ENCODE measurements around the gene IFNGR1. TPM values are rescaled to one million over a fixed set of nuclear protein-coding genes. Genes with fewer than 3 reads are reported as not detected.
A peak's percentile ranks its signal among the peaks of the same experiment; 100 is the strongest.

The IFNGR1 gene
- total RNA-seq, 5 donors from 2014 or later (not counting 1 experiment from before 2014, with no cell fraction given): 23.6 to 42.4 (median 28.5) TPM

GRCh38 chr6:137224799-137225198 lies 5.6 kb upstream of the IFNGR1 start:
- H3K9me3 Mint-ChIP-seq: no peaks in the 10 kb centered on the region
- ATAC-seq (replicated peaks in 1 of 4) (peak in 3 of 4 experiments; percentile 52 to 74 (median 66)), DNase-seq (peak in 2 of 35 experiments; percentile 26 to 40)
- no peak overlapping the region for H3K27ac ChIP-seq (ENCODE audit: low read length)
- peak overlapping the region in 2 of 3 donors; percentile 5 to 31 for H3K4me3 Mint-ChIP-seq
- H3K27me3 Mint-ChIP-seq: no peaks in the 10 kb centered on the region
- CTCF ChIA-PET: interaction anchor here in 1 of 2 donors (0.9 kb wide), 1 partner anchor 38 kb away, joined by 3 read pairs; no protein-coding TSS in a partner anchor
- POLR2A ChIA-PET: no interaction called here
- WGBS (ENCODE audit: insufficient coverage): 13% methylated on average over 1 of the region's 2 CpGs
- H3K4me3 ChIP-seq (ENCODE audit: control insufficient read depth in 1 of 2, extremely low read depth in 1 of 2, low read length in 1 of 2): no peak overlapping the region
- peaks cover 41 to 70% (median 60%) of the 10 kb centered on the region in 3 donors for H3K4me1 Mint-ChIP-seq
- no peaks in the 10 kb centered on the region for H3K36me3 Mint-ChIP-seq
- H3K4me1 ChIP-seq (ENCODE audit: control insufficient read depth in 1 of 2, extremely low read depth in 1 of 2, insufficient read depth in 2 of 2, low read length in 2 of 2): peaks cover 15 to 46% of the 10 kb centered on the region in 2 experiments
- H3K27ac Mint-ChIP-seq: peak overlapping the region; percentile 66 to 85
- no peaks in the 10 kb centered on the region for H3K36me3 ChIP-seq (ENCODE audit: control insufficient read depth in 2 of 2, extremely low read depth in 1 of 2, insufficient read depth in 1 of 2, low read length in 1 of 2)
- no peaks in the 10 kb centered on the region for H3K9me3 ChIP-seq
- H3K27me3 ChIP-seq (replicated peaks in 1 of 2; ENCODE audit: control insufficient read depth in 2 of 2, extremely low read depth in 1 of 2, insufficient read depth in 2 of 2, low read length in 1 of 2): no peaks in the 10 kb centered on the region

- H3K4me3 Mint-ChIP-seq: no peak overlapping the region
- WGBS (ENCODE audit: insufficient coverage): 86% methylated on average over 3 of the region's 6 CpGs
Measured at GRCh38 chr6:137223370-137224131, 4.4 kb upstream of the IFNGR1 start.

DNA sequence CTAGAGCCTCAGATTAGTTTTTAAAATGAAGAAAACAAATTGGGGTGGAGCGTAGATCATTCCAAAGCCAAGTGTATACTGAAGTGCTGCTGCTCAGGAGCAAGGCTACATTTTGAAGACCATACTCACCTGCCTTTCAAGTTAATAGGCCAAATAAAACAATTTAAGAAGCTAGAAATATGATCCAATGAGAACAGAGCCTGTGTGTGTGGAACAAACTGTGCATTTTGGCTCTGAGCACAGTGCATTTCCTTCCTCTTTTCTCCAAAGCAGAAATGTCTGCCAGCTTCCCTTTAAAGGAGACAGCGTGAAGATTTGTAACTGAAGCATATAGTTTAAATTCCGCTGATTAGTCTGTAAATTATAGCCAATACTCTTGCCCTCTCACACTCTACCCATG lies 3.2 kb upstream of the IFNGR1 start:
- Histone ChIP-seq H3K36me3 (ENCODE audit: control insufficient read depth in 2 of 2, extremely low read depth in 1 of 2, insufficient read depth in 1 of 2, low read length in 1 of 2) (no peaks in the 10 kb centered on the region), H3K9me3 (no peaks in the 10 kb centered on the region), H3K4me1 (ENCODE audit: control insufficient read depth in 1 of 2, extremely low read depth in 1 of 2, insufficient read depth in 2 of 2, low read length in 2 of 2) (peaks cover 22 to 42% of the 10 kb centered on the region in 2 experiments), H3K27ac (ENCODE audit: low read length) (no peak overlapping the region), H3K4me3 (ENCODE audit: control insufficient read depth in 1 of 2, extremely low read depth in 1 of 2, low read length in 1 of 2) (no peak overlapping the region), H3K27me3 (replicated peaks in 1 of 2; ENCODE audit: control insufficient read depth in 2 of 2, extremely low read depth in 1 of 2, insufficient read depth in 2 of 2, low read length in 1 of 2) (no peaks in the 10 kb centered on the region)
- Mint-ChIP-seq H3K36me3 (no peaks in the 10 kb centered on the region), H3K27ac (no peak overlapping the region), H3K4me1 (peaks cover 53 to 66% (median 61%) of the 10 kb centered on the region in 3 donors), H3K27me3 (no peaks in the 10 kb centered on the region), H3K4me3 (no peak overlapping the region), H3K9me3 (no peaks in the 10 kb centered on the region)
- WGBS (ENCODE audit: insufficient coverage): no CpG with 5 or more reads among the region's 3 CpGs
- ATAC-seq (replicated peaks in 1 of 4) (no peak), DNase-seq (no peak)
- CTCF ChIA-PET: interaction anchor here in 1 of 2 donors (0.6 kb wide), 1 partner anchor 662 kb away, joined by 3 read pairs; no protein-coding TSS in a partner anchor
- POLR2A ChIA-PET: interaction anchor here in 1 of 2 donors (2.1 kb wide), 1 partner anchor 9 kb away, joined by 7 read pairs; no protein-coding TSS in a partner anchor

More at GRCh38 chr6:137223370-137224131, 4.4 kb upstream of the IFNGR1 start:
- POLR2A ChIA-PET: interaction anchor here in 1 of 2 donors (0.6 to 2.1 kb wide), 2 partner anchors 8 to 661 kb away, joined by 5 to 7 read pairs; no protein-coding TSS in a partner anchor
- Histone ChIP-seq H3K27ac (ENCODE audit: low read length) (no peak overlapping the region), H3K36me3 (ENCODE audit: control insufficient read depth in 2 of 2, extremely low read depth in 1 of 2, insufficient read depth in 1 of 2, low read length in 1 of 2) (no peaks in the 10 kb centered on the region), H3K9me3 (no peaks in the 10 kb centered on the region), H3K4me3 (ENCODE audit: control insufficient read depth in 1 of 2, extremely low read depth in 1 of 2, low read length in 1 of 2) (no peak overlapping the region), H3K27me3 (replicated peaks in 1 of 2; ENCODE audit: control insufficient read depth in 2 of 2, extremely low read depth in 1 of 2, insufficient read depth in 2 of 2, low read length in 1 of 2) (no peaks in the 10 kb centered on the region), H3K4me1 (ENCODE audit: control insufficient read depth in 1 of 2, extremely low read depth in 1 of 2, insufficient read depth in 2 of 2, low read length in 2 of 2) (peaks cover 19 to 41% of the 10 kb centered on the region in 2 experiments)
- Mint-ChIP-seq H3K27me3 (no peaks in the 10 kb centered on the region), H3K36me3 (no peaks in the 10 kb centered on the region), H3K4me1 (peaks cover 41 to 65% (median 58%) of the 10 kb centered on the region in 3 donors), H3K9me3 (no peaks in the 10 kb centered on the region), H3K27ac (peak overlapping the region in 1 of 2 donors; percentile 70)
- ATAC-seq (replicated peaks in 1 of 4) (no peak), DNase-seq (no peak)
- CTCF ChIA-PET: interaction anchor here (0.6 to 1.1 kb wide), 5 partner anchors 22 to 1800 kb away, joined by 3 to 6 read pairs (median 5); no protein-coding TSS in a partner anchor

DNA sequence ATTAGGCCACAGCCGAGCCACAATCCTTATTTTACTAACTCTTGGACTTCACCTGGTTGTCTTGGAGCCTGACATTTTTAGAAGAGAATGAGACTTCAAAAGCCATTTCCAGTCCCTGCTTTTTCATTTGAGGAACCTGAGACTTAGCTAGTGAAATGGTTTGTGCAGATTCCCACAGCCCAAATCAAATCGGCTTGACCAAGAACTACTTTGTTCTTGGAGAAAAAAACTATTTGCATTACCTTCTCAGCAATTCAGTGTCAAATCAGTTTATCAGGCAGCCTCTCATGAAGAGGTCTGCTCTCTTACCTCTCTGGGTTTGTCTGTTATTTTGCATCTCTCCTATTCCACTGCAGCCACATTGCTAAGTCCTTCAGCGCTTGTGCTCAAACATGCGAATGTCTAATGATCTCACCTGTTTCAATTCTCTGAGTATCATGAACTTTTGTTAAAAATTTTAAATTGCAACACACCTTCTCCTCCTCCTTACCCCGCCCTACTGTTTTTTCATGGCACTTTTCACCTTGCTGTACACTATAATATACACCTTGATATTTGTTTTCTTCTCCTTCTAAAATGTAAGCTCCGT lies 573 bp upstream of the IFNGR1 start:
- peak overlapping the region; percentile 78 to 85 for H3K4me3 ChIP-seq (ENCODE audit: control insufficient read depth in 1 of 2, extremely low read depth in 1 of 2, low read length in 1 of 2)
- DNase-seq (no peak), ATAC-seq (replicated peaks in 1 of 4) (peak in 1 of 4 experiments; percentile 7)
- no peaks in the 10 kb centered on the region for H3K9me3 ChIP-seq
- Mint-ChIP-seq H3K4me3 (peak overlapping the region; percentile 96 to 100 (median 96)), H3K36me3 (no peaks in the 10 kb centered on the region), H3K27ac (peak overlapping the region; percentile 90), H3K27me3 (no peaks in the 10 kb centered on the region), H3K4me1 (peaks cover 68 to 73% (median 71%) of the 10 kb centered on the region in 3 donors), H3K9me3 (no peaks in the 10 kb centered on the region)
- WGBS (ENCODE audit: insufficient coverage): 94% methylated on average over 2 of the region's 6 CpGs
- H3K4me1 ChIP-seq (ENCODE audit: control insufficient read depth in 1 of 2, extremely low read depth in 1 of 2, insufficient read depth in 2 of 2, low read length in 2 of 2): peaks cover 23 to 45% of the 10 kb centered on the region in 2 experiments
- CTCF ChIA-PET: no interaction called here
- peak overlapping the region; percentile 90 for H3K27ac ChIP-seq (ENCODE audit: low read length)
- POLR2A ChIA-PET: interaction anchor here (0.6 to 0.9 kb wide), 2 partner anchors 11 to 647 kb away, joined by 3 to 5 read pairs; no protein-coding TSS in a partner anchor
- no peaks in the 10 kb centered on the region for H3K27me3 ChIP-seq (replicated peaks in 1 of 2; ENCODE audit: control insufficient read depth in 2 of 2, extremely low read depth in 1 of 2, insufficient read depth in 2 of 2, low read length in 1 of 2)
- H3K36me3 ChIP-seq (ENCODE audit: control insufficient read depth in 2 of 2, extremely low read depth in 1 of 2, insufficient read depth in 1 of 2, low read length in 1 of 2): no peaks in the 10 kb centered on the region

DNA sequence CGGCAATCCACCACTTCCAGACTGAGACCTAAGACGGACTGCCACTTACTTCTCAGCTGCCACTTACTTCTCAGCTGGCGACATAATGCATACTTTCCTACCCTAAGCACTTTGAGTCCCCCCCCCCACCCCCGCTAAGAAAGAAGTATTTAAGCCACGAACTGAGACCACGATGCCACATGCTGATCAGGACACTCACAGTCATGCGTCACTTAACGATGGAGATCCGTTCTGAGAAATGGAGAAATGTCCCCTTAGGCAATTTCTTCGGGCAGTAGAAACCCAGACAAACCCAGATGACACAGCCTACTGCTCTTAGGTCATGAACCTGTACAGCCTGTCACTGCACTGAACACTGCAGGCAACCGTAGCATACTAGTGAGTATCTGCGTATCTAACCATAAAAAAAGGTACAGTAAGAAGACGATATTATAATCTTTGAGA lies 690 bp downstream of the IFNGR1 start:
- peak overlapping the region; percentile 97 to 98 for H3K27ac Mint-ChIP-seq
- peak overlapping the region; percentile 96 to 100 (median 96) for H3K4me3 Mint-ChIP-seq
- H3K36me3 ChIP-seq (ENCODE audit: control insufficient read depth in 2 of 2, extremely low read depth in 1 of 2, insufficient read depth in 1 of 2, low read length in 1 of 2): no peaks in the 10 kb centered on the region
- DNase-seq (peak in 34 of 35 experiments; percentile 7 to 70 (median 41)), ATAC-seq (replicated peaks in 1 of 4) (peak; percentile 60 to 69 (median 64))
- ChIA-PET POLR2A (interaction anchor here in 1 of 2 donors (1.0 to 1.8 kb wide), 2 partner anchors 13 to 35 kb away, joined by 5 to 7 read pairs; no protein-coding TSS in a partner anchor), CTCF (interaction anchor here in 1 of 2 donors (1.1 kb wide), 1 partner anchor 13 kb away, joined by 3 read pairs; no protein-coding TSS in a partner anchor)
- H3K4me3 ChIP-seq (ENCODE audit: control insufficient read depth in 1 of 2, extremely low read depth in 1 of 2, low read length in 1 of 2): peak overlapping the region; percentile 78 to 85
- H3K9me3 Mint-ChIP-seq: no peaks in the 10 kb centered on the region
- no peaks in the 10 kb centered on the region for H3K9me3 ChIP-seq
- no peaks in the 10 kb centered on the region for H3K27me3 Mint-ChIP-seq
- peak overlapping the region; percentile 90 for H3K27ac ChIP-seq (ENCODE audit: low read length)
- H3K36me3 Mint-ChIP-seq: peaks cover under 1% of the 10 kb centered on the region
- peaks cover 19 to 35% of the 10 kb centered on the region in 2 experiments for H3K4me1 ChIP-seq (ENCODE audit: control insufficient read depth in 1 of 2, extremely low read depth in 1 of 2, insufficient read depth in 2 of 2, low read length in 2 of 2)
- H3K4me1 Mint-ChIP-seq: peaks cover 66 to 73% (median 71%) of the 10 kb centered on the region in 3 donors
- no peaks in the 10 kb centered on the region for H3K27me3 ChIP-seq (replicated peaks in 1 of 2; ENCODE audit: control insufficient read depth in 2 of 2, extremely low read depth in 1 of 2, insufficient read depth in 2 of 2, low read length in 1 of 2)
- 0% methylated on average over 9 of the region's 13 CpGs for WGBS (ENCODE audit: insufficient coverage)
